Neural cell (in vitro differentiated cells): Measurements from ENCODE around the gene TTC17. TPM values are rescaled to one million over a fixed set of nuclear protein-coding genes. Genes with fewer than 3 reads are reported as not detected.

Experiments
- H2AFZ ChIP-seq: fragments of 200-600, 300-800 bp; sonication (generic), shearing (Covaris generic); 2 replicates; pipeline ENCODE4 v1.6.0; 2014; ENCODE audit warnings: low read depth, mild to moderate bottlenecking, antibody characterized with exemption, low read length, moderate library complexity
- H3F3A ChIP-seq: fragments of 200-600 bp; shearing (Covaris generic); 2 replicates; pipeline ENCODE4 v1.6.1; 2016; ENCODE audit warnings: mild to moderate bottlenecking, moderate library complexity, mixed read lengths, antibody characterized with exemption, low read length; ENCODE audit not compliant: insufficient read depth, poor library complexity, severe bottlenecking
- H3K27ac ChIP-seq: fragments of 200-600, 300-800 bp; sonication (generic), shearing (Covaris generic); 2 replicates; pipeline ENCODE4 v1.5.1; 2014; ENCODE audit warnings: mild to moderate bottlenecking, low read length, moderate library complexity
- H3K27me3 ChIP-seq: fragments of 300-800, 200-600 bp; sonication (generic), shearing (Covaris generic); 2 replicates; pipeline ENCODE4 v1.6.0; 2014; ENCODE audit warnings: mild to moderate bottlenecking, low read depth, low read length, moderate library complexity; ENCODE audit not compliant: insufficient read depth
- H3K36me3 ChIP-seq: fragments of 300-800, 200-600 bp; sonication (generic), shearing (Covaris generic); 2 replicates; pipeline ENCODE4 v1.5.1; 2014; ENCODE audit warnings: mild to moderate bottlenecking, antibody characterized with exemption, low read length, moderate library complexity; ENCODE audit not compliant: insufficient read depth
- H3K4me2 ChIP-seq: fragments of 300-800, 200-600 bp; sonication (generic), shearing (Covaris generic); 2 replicates; pipeline ENCODE4 v1.6.0; 2014; ENCODE audit warnings: mild to moderate bottlenecking, low read length
- H3K4me3 ChIP-seq: fragments of 300-800, 200-600 bp; sonication (generic), shearing (Covaris generic); 2 replicates; pipeline ENCODE4 v1.5.1; 2014; ENCODE audit warnings: mild to moderate bottlenecking, low read length, moderate library complexity
- H3K79me2 ChIP-seq: fragments of 200-600 bp; shearing (Covaris generic); replicated peaks from 2 replicates; pipeline ENCODE4 v1.6.0; 2014; ENCODE audit warnings: mild to moderate bottlenecking, low read length, moderate library complexity; ENCODE audit not compliant: insufficient read depth
- H3K9ac ChIP-seq: fragments of 300-800, 200-600 bp; sonication (generic), shearing (Covaris generic); 2 replicates; pipeline ENCODE4 v1.6.1; 2016; ENCODE audit warnings: mild to moderate bottlenecking, low read length, mixed read lengths
- H3K9me2 ChIP-seq: fragments of 200-600 bp; shearing (Covaris generic); 2 replicates; pipeline ENCODE4 v1.6.1; 2016; ENCODE audit warnings: mild to moderate bottlenecking, low read length, mixed read lengths; ENCODE audit not compliant: insufficient read depth
- H3K9me3 ChIP-seq: fragments of 200-600, 300-800 bp; sonication (generic), shearing (Covaris generic); 2 replicates; pipeline ENCODE4 v1.6.1; 2016; ENCODE audit warnings: mild to moderate bottlenecking, mixed run types, low read length, moderate library complexity, mixed read lengths
- H4K20me1 ChIP-seq: fragments of 200-600 bp; shearing (Covaris generic); 2 replicates; pipeline ENCODE4 v1.6.1; 2016; ENCODE audit warnings: mild to moderate bottlenecking, mixed run types; ENCODE audit not compliant: insufficient read depth
- EP300 ChIP-seq: fragments of 450-650 bp; conservative IDR thresholded peaks from 2 replicates; pipeline ENCODE4 v1.6.1; 2014; ENCODE audit warnings: antibody characterized with exemption, mild to moderate bottlenecking, moderate library complexity; ENCODE audit not compliant: poor library complexity, severe bottlenecking
- EZH2 ChIP-seq: fragments of 200-600, 300-800 bp; shearing (Covaris generic), sonication (generic); IDR thresholded peaks from 2 replicates; pipeline ENCODE4 v1.6.1; 2014; ENCODE audit warnings: antibody characterized with exemption, low read length, borderline replicate concordance, mild to moderate bottlenecking; ENCODE audit not compliant: insufficient read depth, poor library complexity, severe bottlenecking
- MXI1 ChIP-seq: fragments of 450-650 bp; conservative IDR thresholded peaks from 2 replicates; pipeline ENCODE4 v1.6.1; 2014; ENCODE audit warnings: antibody characterized with exemption, mild to moderate bottlenecking; ENCODE audit not compliant: poor library complexity, severe bottlenecking
- POLR2AphosphoS5 ChIP-seq: IDR thresholded peaks from 2 replicates; pipeline ENCODE4 v1.6.1; 2012
- RAD21 ChIP-seq: fragments of 450-650 bp; conservative IDR thresholded peaks from 2 replicates; pipeline ENCODE4 v1.6.1; 2014; ENCODE audit warnings: antibody characterized with exemption, mild to moderate bottlenecking, moderate library complexity
- SMC3 ChIP-seq: fragments of 450-650 bp; conservative IDR thresholded peaks from 2 replicates; pipeline ENCODE4 v1.6.1; 2014; ENCODE audit warnings: antibody characterized with exemption, mild to moderate bottlenecking, moderate library complexity; ENCODE audit not compliant: poor library complexity
- TAF1 ChIP-seq: IDR thresholded peaks from 2 replicates; pipeline ENCODE4 v1.6.1; 2012; ENCODE audit warnings: low read depth
- polyA plus RNA-seq: library from polyadenylated mRNA; depleted of rRNA; stranded (reverse); fragments of >200 nt; gene quantifications from 2 replicates; pipeline ENCODE4 v1.2.3, GENCODE V29; 2014
- TF ChIP-seq, protein P1 (sequence below): fragments of 450-650 bp; IDR thresholded peaks from 2 replicates; pipeline ENCODE4 v1.5.1; 2014; ENCODE audit warnings: antibody characterized with exemption, mild to moderate bottlenecking, moderate library complexity; ENCODE audit not compliant: poor library complexity, severe bottlenecking
- TF ChIP-seq, protein P2 (sequence below): IDR thresholded peaks from 2 replicates; pipeline ENCODE4 v1.6.1; 2012; ENCODE audit warnings: borderline replicate concordance

The TTC17 gene
- polyA plus RNA-seq, 1 donor from 2014 or later = 122 TPM

DNA sequence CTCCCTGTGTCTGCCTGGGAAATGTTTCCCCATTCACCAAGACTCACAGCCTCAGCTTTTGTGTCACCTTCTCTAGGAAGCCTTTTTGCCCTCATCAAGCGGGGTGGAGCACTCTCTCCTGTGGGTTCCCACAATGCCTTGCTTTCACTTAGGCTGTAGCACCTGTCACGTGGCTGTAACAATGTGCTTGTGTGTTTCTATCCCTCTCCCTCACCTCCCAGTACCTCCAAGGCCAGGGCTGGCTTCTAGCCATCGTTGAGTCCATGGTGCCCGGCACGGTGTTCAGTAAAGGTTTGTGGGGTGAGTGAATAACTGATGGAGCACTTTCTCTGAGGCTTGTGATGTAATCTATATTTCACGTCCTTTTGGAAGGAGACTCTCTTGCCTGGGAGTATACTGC is 153.2 kb downstream of the TTC17 start:
- no peaks in the 10 kb centered on the region for H4K20me1 ChIP-seq
- H3K4me3 ChIP-seq = no peak overlapping the region
- H3F3A ChIP-seq = no peaks in the 10 kb centered on the region
- TF ChIP-seq, protein P1, sequence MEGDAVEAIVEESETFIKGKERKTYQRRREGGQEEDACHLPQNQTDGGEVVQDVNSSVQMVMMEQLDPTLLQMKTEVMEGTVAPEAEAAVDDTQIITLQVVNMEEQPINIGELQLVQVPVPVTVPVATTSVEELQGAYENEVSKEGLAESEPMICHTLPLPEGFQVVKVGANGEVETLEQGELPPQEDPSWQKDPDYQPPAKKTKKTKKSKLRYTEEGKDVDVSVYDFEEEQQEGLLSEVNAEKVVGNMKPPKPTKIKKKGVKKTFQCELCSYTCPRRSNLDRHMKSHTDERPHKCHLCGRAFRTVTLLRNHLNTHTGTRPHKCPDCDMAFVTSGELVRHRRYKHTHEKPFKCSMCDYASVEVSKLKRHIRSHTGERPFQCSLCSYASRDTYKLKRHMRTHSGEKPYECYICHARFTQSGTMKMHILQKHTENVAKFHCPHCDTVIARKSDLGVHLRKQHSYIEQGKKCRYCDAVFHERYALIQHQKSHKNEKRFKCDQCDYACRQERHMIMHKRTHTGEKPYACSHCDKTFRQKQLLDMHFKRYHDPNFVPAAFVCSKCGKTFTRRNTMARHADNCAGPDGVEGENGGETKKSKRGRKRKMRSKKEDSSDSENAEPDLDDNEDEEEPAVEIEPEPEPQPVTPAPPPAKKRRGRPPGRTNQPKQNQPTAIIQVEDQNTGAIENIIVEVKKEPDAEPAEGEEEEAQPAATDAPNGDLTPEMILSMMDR = no peak
- TF ChIP-seq RAD21 (no peak), SMC3 (no peak), EZH2 (no peak)
- TF ChIP-seq, protein P2, sequence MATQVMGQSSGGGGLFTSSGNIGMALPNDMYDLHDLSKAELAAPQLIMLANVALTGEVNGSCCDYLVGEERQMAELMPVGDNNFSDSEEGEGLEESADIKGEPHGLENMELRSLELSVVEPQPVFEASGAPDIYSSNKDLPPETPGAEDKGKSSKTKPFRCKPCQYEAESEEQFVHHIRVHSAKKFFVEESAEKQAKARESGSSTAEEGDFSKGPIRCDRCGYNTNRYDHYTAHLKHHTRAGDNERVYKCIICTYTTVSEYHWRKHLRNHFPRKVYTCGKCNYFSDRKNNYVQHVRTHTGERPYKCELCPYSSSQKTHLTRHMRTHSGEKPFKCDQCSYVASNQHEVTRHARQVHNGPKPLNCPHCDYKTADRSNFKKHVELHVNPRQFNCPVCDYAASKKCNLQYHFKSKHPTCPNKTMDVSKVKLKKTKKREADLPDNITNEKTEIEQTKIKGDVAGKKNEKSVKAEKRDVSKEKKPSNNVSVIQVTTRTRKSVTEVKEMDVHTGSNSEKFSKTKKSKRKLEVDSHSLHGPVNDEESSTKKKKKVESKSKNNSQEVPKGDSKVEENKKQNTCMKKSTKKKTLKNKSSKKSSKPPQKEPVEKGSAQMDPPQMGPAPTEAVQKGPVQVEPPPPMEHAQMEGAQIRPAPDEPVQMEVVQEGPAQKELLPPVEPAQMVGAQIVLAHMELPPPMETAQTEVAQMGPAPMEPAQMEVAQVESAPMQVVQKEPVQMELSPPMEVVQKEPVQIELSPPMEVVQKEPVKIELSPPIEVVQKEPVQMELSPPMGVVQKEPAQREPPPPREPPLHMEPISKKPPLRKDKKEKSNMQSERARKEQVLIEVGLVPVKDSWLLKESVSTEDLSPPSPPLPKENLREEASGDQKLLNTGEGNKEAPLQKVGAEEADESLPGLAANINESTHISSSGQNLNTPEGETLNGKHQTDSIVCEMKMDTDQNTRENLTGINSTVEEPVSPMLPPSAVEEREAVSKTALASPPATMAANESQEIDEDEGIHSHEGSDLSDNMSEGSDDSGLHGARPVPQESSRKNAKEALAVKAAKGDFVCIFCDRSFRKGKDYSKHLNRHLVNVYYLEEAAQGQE = no peak
- no peaks in the 10 kb centered on the region for H3K9me2 ChIP-seq
- H3K9me3 ChIP-seq = no peaks in the 10 kb centered on the region
- H3K79me2 ChIP-seq = no peaks in the 10 kb centered on the region
- H3K27ac ChIP-seq = no peak overlapping the region
- H3K9ac ChIP-seq = no peak overlapping the region
- H3K27me3 ChIP-seq = no peaks in the 10 kb centered on the region
- H3K4me2 ChIP-seq = no peak overlapping the region
- H2AFZ ChIP-seq = no peak overlapping the region
- H3K36me3 ChIP-seq = no peaks in the 10 kb centered on the region

DNA sequence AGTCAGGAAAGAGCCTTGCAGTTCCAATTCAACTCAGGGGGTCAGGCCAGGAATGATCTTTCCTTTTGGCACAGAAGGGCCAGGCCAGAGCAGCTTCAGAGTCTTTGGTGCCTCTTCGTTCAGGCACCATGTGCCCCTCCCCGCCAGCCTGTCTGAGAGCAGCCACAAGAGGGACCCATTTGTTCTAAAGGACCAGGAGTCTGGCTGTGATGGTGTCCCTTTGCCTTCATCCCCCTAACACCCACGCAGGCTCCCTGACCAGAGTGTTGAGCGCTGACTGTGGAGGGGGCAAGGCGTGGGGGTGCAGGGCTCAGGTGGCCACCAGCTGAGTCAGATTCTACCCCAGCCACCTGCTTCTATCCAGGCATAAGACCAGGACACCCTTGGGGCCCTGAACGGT is 156.4 kb downstream of the TTC17 start:
- no peaks in the 10 kb centered on the region for H4K20me1 ChIP-seq
- H3K9ac ChIP-seq = no peak overlapping the region
- H3K36me3 ChIP-seq = no peaks in the 10 kb centered on the region
- H3K9me2 ChIP-seq = no peaks in the 10 kb centered on the region
- no peaks in the 10 kb centered on the region for H3K79me2 ChIP-seq
- no peak overlapping the region for H3K27ac ChIP-seq
- no peaks in the 10 kb centered on the region for H3K27me3 ChIP-seq
- H3K4me2 ChIP-seq = no peak overlapping the region
- TF ChIP-seq, protein P2 = no peak
- TF ChIP-seq, protein P1 = no peak
- TF ChIP-seq MXI1 = no peak
- no peak for TF ChIP-seq EP300
- TF ChIP-seq POLR2AphosphoS5 = no peak
- TF ChIP-seq RAD21 = no peak
- no peak for TF ChIP-seq TAF1
- TF ChIP-seq SMC3 = no peak
- TF ChIP-seq EZH2 = no peak
- no peak overlapping the region for H3K4me3 ChIP-seq
- no peaks in the 10 kb centered on the region for H3K9me3 ChIP-seq
- no peaks in the 10 kb centered on the region for H3F3A ChIP-seq
- H2AFZ ChIP-seq = no peak overlapping the region
